Measurements from ENCODE around the gene SRSF2. TPM values are rescaled to one million over a fixed set of nuclear protein-coding genes. Genes with fewer than 3 reads are reported as not detected.

Gene SRSF2
- total RNA-seq, 2 donors from 2014 or later: 258 to 301 TPM

DNA sequence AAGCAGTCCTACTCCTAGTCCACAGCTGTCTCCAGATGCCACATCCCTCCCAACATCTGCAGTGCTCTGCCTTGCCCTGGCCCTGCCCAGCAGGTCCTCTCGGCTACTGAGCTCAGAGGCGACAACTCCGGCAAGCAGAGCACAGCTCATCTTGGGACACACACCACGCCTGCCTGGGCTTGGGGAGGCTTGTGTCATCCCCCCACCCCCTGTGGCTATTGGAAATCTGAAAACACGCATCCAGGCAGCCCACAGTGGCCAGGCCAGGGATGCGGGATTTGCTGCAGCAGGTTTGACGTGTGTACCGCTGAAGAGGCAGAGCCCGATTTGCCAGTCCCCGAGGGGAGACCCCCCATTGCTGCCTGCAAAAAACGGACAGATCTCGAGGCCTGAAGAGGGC is 51.8 kb downstream of the SRSF2 start:
- H3K4me1 ChIP-seq: peaks cover 19% of the 10 kb centered on the region
- DNase-seq: no peak
- 83 to 89% methylated on average over 7 to 12 of the region's 12 CpGs for WGBS, 2 donors
- H3K9me3 ChIP-seq: no peaks in the 10 kb centered on the region
- peaks cover 0 to 3% of the 10 kb centered on the region in 2 donors for H3K36me3 ChIP-seq (replicated peaks in 1 of 2; ENCODE audit: insufficient read depth in 1 of 2, low read depth in 2 of 2)
- intact Hi-C loops (cut with DNase I): no loop called here
- no peak overlapping the region for H3K27ac ChIP-seq
- no peaks in the 10 kb centered on the region for H3K27me3 ChIP-seq
- ATAC-seq: no peak
- H3K4me3 ChIP-seq: no peak overlapping the region
- no peak for TF ChIP-seq POLR2A (IDR thresholded peaks at IDR 0.05)
- TF ChIP-seq, protein P1, sequence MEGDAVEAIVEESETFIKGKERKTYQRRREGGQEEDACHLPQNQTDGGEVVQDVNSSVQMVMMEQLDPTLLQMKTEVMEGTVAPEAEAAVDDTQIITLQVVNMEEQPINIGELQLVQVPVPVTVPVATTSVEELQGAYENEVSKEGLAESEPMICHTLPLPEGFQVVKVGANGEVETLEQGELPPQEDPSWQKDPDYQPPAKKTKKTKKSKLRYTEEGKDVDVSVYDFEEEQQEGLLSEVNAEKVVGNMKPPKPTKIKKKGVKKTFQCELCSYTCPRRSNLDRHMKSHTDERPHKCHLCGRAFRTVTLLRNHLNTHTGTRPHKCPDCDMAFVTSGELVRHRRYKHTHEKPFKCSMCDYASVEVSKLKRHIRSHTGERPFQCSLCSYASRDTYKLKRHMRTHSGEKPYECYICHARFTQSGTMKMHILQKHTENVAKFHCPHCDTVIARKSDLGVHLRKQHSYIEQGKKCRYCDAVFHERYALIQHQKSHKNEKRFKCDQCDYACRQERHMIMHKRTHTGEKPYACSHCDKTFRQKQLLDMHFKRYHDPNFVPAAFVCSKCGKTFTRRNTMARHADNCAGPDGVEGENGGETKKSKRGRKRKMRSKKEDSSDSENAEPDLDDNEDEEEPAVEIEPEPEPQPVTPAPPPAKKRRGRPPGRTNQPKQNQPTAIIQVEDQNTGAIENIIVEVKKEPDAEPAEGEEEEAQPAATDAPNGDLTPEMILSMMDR (IDR thresholded peaks at IDR 0.05): no peak

DNA sequence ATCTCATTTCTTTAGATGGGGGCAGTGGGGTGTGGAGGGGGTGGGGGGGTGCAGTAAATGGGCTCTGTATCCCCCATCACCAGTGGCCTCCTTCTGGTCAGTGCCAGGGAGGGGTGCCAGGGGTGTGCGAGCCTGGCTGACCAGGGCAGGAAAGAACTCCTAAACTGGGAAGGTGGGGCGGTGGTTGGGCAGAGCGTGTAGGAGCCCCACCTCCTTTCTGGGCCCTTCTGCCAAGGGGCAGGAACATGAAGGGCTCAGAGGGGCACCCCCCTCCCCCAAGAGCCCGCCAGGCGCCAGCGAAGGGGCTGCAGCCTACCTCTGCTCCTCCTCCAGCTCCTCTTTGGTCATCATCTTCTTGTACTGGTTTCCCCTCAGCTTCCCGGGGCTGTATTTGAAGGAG is 52.4 kb downstream of the SRSF2 start:
- no peak overlapping the region for H3K4me3 ChIP-seq
- no peak overlapping the region for H3K27ac ChIP-seq
- H3K27me3 ChIP-seq: no peaks in the 10 kb centered on the region
- WGBS, 2 donors: 88 to 91% methylated on average over 6 of the region's 7 CpGs
- DNase-seq: no peak
- no peak for TF ChIP-seq POLR2A (IDR thresholded peaks at IDR 0.05)
- TF ChIP-seq, protein P1 (IDR thresholded peaks at IDR 0.05): no peak
- no peak for ATAC-seq
- H3K36me3 ChIP-seq (replicated peaks in 1 of 2; ENCODE audit: insufficient read depth in 1 of 2, low read depth in 2 of 2): peaks cover 0 to 3% of the 10 kb centered on the region in 2 donors
- peaks cover 19% of the 10 kb centered on the region for H3K4me1 ChIP-seq
- H3K9me3 ChIP-seq: no peaks in the 10 kb centered on the region
- intact Hi-C loops (cut with DNase I): no loop called here

MicroRNAs encoded within 50 kb of the gene (microRNA counts, 767-probe panel; counts per million panel counts)
- 0 to 736 counts per million in 2 donors for microRNA hsa-miR-636

Small RNA genes within 50 kb of the gene (microRNA-seq; reads per million reads assigned to microRNA genes)
- 0 to 0.47 reads per million in 2 donors for gene MIR636 (ENCODE audit: borderline number of aligned reads in 2 of 2, borderline replicate concordance in 2 of 2)

Small RNA genes within 50 kb of the gene (small RNA-seq; reads per million reads assigned to genes)
- gene AC005837.3 (not detected), gene RF02271 (not detected), gene RNU6-97P (not detected), gene RNY4P36 (not detected)

Other genes with a start within 250 kb of the SRSF2 start
- 10 to 100 TPM; 23.1 to 48.1 TPM for gene RHBDF2, start 235.9 kb downstream of the SRSF2 start, total RNA-seq
- gene CYGB, start 199.6 kb downstream of the SRSF2 start, total RNA-seq: 10 to 100 TPM in 1 of 2 donors, 1 to 10 TPM in 1; 9.6 to 21.1 TPM
- gene PRCD, start 197.3 kb downstream of the SRSF2 start, total RNA-seq: 1 to 10 TPM in 1 of 2 donors, under 1 TPM in 1; 0.52 to 4.6 TPM
- 10 to 100 TPM in 1 of 2 donors, 1 to 10 TPM in 1; 6.9 to 10.1 TPM for gene ST6GALNAC2, start 151.5 kb downstream of the SRSF2 start, total RNA-seq
- 10 to 100 TPM in 1 of 2 donors, 1 to 10 TPM in 1; 9.3 to 13.5 TPM for gene ST6GALNAC1, start 93.6 kb downstream of the SRSF2 start, total RNA-seq
- gene MXRA7, start 26.4 kb downstream of the SRSF2 start, total RNA-seq: 10 to 100 TPM; 71.9 to 87.4 TPM
- 10 to 100 TPM; 15.2 to 20.0 TPM for gene JMJD6, start 10.7 kb downstream of the SRSF2 start, total RNA-seq
- 10 to 100 TPM; 25.9 to 44.2 TPM for gene METTL23, start 10.5 kb downstream of the SRSF2 start, total RNA-seq
- 10 to 100 TPM in 1 of 2 donors, 1 to 10 TPM in 1; 7.6 to 16.6 TPM for gene MFSD11, start 788 bp upstream of the SRSF2 start, total RNA-seq
- gene MGAT5B, start 131.1 kb upstream of the SRSF2 start, total RNA-seq: 1 to 10 TPM in 1 of 2 donors, not detected in 1; 3.6 TPM

Measured in body of pancreas (tissue), 4 donors.